Thyroid gland (tissue), 4 donors: ENCODE data around the gene DIP2C. TPM values are rescaled to one million over a fixed set of nuclear protein-coding genes. Genes with fewer than 3 reads are reported as not detected.

ENCODE experiments used
- DNase-seq, 2 donors: peaks; one replicate each; pipeline ENCODE4 v3.0.0-alpha.2; 2019
- H3K27ac ChIP-seq, 3 donors: fragments of 200-600 bp; sonication (generic); 1 replicate in 2 of 3; 2 replicates in 1 of 3; pipeline ENCODE4 v1.5.1; 2016 to 2019; ENCODE audit warnings: mild to moderate bottlenecking in 1 of 3, moderate library complexity in 1 of 3
- H3K27me3 ChIP-seq: fragments of 200-600 bp; sonication (generic); one replicate; pipeline ENCODE4 v1.5.1; 2019
- H3K36me3 ChIP-seq, 2 donors: fragments of 200-600 bp; sonication (generic); one replicate each; pipeline ENCODE4 v1.5.1; 2016 to 2019
- H3K4me1 ChIP-seq, 2 donors: fragments of 200-600 bp; sonication (generic); one replicate each; pipeline ENCODE4 v1.5.1; 2017 to 2019
- H3K4me3 ChIP-seq, 3 donors: fragments of 200-600 bp; sonication (generic); replicated peaks in 1 of 3; 1 replicate in 2 of 3; 2 replicates in 1 of 3; pipeline ENCODE4 v1.5.1; 2016; ENCODE audit warnings: mild to moderate bottlenecking in 1 of 3
- H3K9me3 ChIP-seq: fragments of 200-600 bp; sonication (generic); one replicate; pipeline ENCODE4 v1.5.1; 2017
- CTCF ChIP-seq, 6 experiments: fragments of 200-600 bp in 3 of 6; fragments of 450-650 bp in 3 of 6; sonication (generic) in 3 of 6; IDR thresholded peaks; one replicate each; pipeline ENCODE4 v1.5.1; 2016 to 2019; ENCODE audit warnings: antibody characterized with exemption in 6 of 6, mild to moderate bottlenecking in 2 of 6, inconsistent platforms in 1 of 6, moderate library complexity in 1 of 6
- POLR2A ChIP-seq, 2 donors: fragments of 450-650 bp; IDR thresholded peaks; one replicate each; pipeline ENCODE4 v1.6.1; 2017; ENCODE audit warnings: antibody characterized with exemption in 2 of 2, mild to moderate bottlenecking in 2 of 2, moderate library complexity in 1 of 2
- WGBS, 2 donors: methylation state at CpG; one replicate each; pipeline ENCODE4 v1.1.5; 2017; 5-methylcytosine and 5-hydroxymethylcytosine counted together
- intact Hi-C: fragments of 100-400 bp; cut with DNase I; formaldehyde crosslinking; loops from one replicate; pipeline ENCODE4 v1.15.1; 2023
- total RNA-seq, 4 donors: library from RNA; depleted of rRNA; stranded (reverse); fragments of >200 nt; gene quantifications; one replicate each; pipeline ENCODE4 v1.2.3, GENCODE V29; 2016

The DIP2C gene
- total RNA-seq, 4 donors from 2014 or later = 11.4 to 14.6 (median 12.3) TPM

DNA sequence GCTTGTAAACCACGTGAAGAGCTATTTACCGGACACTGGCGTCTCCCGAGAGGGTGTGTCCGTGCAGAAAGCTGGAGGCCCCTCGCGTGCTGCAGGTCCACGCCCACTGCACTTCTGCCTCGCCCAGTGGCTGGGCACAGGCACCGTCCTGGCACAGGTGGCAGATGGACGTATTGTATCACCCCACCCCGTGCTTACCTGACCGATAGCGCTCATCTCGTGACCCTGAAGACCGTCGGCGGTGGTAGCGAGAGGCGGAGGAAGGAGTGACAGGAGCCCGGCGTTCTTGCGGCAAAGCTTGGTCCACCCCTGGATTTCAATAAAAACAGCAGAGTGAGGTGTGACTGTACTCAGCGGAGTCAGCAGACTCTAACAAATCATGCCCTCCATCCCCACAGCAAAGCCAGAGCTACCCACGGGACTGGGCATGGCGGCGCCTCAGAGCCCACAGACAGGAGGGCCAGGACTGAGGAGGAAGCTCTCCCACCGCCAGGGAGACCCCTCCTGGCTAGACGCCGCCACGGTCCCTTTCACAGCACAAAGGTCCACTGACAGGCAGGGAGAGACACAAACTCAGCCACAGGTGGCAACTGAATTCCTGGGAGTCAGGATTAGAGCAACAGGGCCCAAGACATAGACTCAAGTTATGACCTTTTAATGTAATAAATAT lies 217.1 kb downstream of the DIP2C start:
- Histone ChIP-seq H3K4me3 (no peak overlapping the region), H3K27me3 (no peaks in the 10 kb centered on the region), H3K36me3 (no peaks in the 10 kb centered on the region), H3K4me1 (no peaks in the 10 kb centered on the region), H3K9me3 (no peaks in the 10 kb centered on the region), H3K27ac (no peak overlapping the region)
- DNase-seq = no peak
- intact Hi-C loops = no loop called here
- TF ChIP-seq CTCF (IDR thresholded peaks at IDR 0.05) (no peak), POLR2A (IDR thresholded peaks at IDR 0.05) (no peak)
- 95 to 97% methylated on average over 30 to 31 of the region's 31 CpGs for WGBS, 2 donors

DNA sequence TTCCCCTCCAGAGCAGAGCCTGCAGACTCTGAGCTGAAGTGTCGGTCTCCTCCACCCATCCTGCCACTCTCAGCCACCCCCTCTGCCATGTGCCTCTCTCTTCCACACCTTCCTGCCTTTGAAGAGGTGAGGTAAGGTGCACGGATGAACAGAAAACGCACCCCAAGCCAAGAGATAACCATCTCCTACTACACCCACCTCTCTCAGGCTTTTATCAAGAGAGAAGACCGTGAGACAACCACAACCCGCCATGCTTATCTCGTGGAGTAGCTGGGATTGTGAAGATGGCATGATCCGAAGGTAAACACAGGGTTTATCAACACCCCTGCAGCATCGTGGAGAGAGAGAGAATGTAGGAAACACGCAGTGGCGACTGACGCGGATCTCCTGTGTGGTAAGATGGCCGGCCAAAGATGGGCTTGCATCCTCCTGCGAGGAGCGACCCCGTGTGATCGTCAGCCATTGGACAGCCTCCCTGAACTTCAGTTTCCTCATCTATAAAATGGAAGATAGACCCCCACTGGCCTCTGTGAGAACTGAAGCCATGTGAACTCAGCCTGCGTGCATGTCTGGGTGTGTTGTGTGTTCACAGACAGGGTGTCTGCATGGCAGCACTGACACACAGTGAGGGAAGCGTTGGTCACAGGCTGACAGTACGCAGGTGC lies 219.0 kb downstream of the DIP2C start:
- WGBS, 2 donors = 91 to 94% methylated on average over 18 to 20 of the region's 20 CpGs
- no peaks in the 10 kb centered on the region for H3K36me3 ChIP-seq

GRCh38 chr10:469947-470338 lies 219.5 kb downstream of the DIP2C start:
- Histone ChIP-seq H3K4me3 (no peak overlapping the region), H3K9me3 (no peaks in the 10 kb centered on the region), H3K27ac (no peak overlapping the region), H3K4me1 (no peaks in the 10 kb centered on the region), H3K36me3 (no peaks in the 10 kb centered on the region), H3K27me3 (no peaks in the 10 kb centered on the region)
- intact Hi-C loops = no loop called here
- 92 to 93% methylated on average over 10 of the region's 10 CpGs for WGBS, 2 donors
- TF ChIP-seq POLR2A (IDR thresholded peaks at IDR 0.05) (no peak), CTCF (IDR thresholded peaks at IDR 0.05) (no peak)
- no peak for DNase-seq

More for the DNA sequence above, 219.0 kb downstream of the DIP2C start:
- DNase-seq = no peak
- TF ChIP-seq POLR2A (IDR thresholded peaks at IDR 0.05) (no peak), CTCF (IDR thresholded peaks at IDR 0.05) (no peak)
- intact Hi-C loops = no loop called here
- Histone ChIP-seq H3K27me3 (no peaks in the 10 kb centered on the region), H3K27ac (no peak overlapping the region), H3K9me3 (no peaks in the 10 kb centered on the region), H3K4me3 (no peak overlapping the region), H3K4me1 (no peaks in the 10 kb centered on the region)

GRCh38 chr10:459743-460142 lies 229.7 kb downstream of the DIP2C start:
- Histone ChIP-seq H3K27me3 (no peaks in the 10 kb centered on the region), H3K36me3 (no peaks in the 10 kb centered on the region), H3K4me3 (no peak overlapping the region), H3K9me3 (no peaks in the 10 kb centered on the region), H3K4me1 (peaks cover 10 to 25% of the 10 kb centered on the region in 2 donors), H3K27ac (peak overlapping the region in 2 of 3 donors; percentile 89 to 92)
- intact Hi-C loops = no loop called here
- WGBS, 2 donors = 90 to 93% methylated on average over 12 of the region's 12 CpGs
- no peak for DNase-seq
- TF ChIP-seq POLR2A (IDR thresholded peaks at IDR 0.05) (no peak), CTCF (IDR thresholded peaks at IDR 0.05) (no peak)

DNA sequence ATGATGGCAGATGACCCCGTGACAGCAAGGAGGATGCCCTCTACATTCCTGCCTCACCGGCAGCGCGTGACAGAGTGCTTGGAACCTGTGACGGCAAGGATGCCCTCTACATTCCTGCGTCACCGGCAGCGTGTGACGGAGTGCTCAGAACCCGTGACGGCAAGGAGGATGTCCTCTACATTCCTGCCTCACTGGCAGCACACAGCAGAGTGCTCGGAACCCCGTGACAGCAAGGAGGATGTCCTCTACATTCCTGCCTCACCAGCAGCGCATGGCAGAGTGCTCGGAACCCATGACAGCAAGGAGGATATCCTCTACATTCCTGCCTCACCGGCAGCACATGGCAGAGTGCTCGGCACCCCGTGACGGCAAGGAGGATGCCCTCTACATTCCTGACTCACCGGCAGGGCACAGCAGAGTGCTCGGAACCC lies 231.0 kb downstream of the DIP2C start:
- TF ChIP-seq CTCF (IDR thresholded peaks at IDR 0.05) (peak in 3 of 6 experiments; percentile 20 to 46 (median 28)), POLR2A (IDR thresholded peaks at IDR 0.05) (peak in 1 of 2 donors; percentile 26)
- DNase-seq = peak; percentile 97
- H3K4me1 ChIP-seq = peaks cover 10 to 28% of the 10 kb centered on the region in 2 donors

More for the DNA sequence above, 231.0 kb downstream of the DIP2C start:
- no peaks in the 10 kb centered on the region for H3K36me3 ChIP-seq
- intact Hi-C loops = no loop called here
- H3K27ac ChIP-seq = peak overlapping the region; percentile 91 to 95 (median 92)
- no peaks in the 10 kb centered on the region for H3K9me3 ChIP-seq
- H3K27me3 ChIP-seq = no peaks in the 10 kb centered on the region
- 27 to 36% methylated on average over 15 to 16 of the region's 21 CpGs for WGBS, 2 donors
- no peak overlapping the region for H3K4me3 ChIP-seq
